Muscle layer of colon (tissue), 2 donors: ENCODE measurements around the gene STK38.

Source experiments
- H3K27ac ChIP-seq: one replicate; pipeline ENCODE4 v1.7.0; 2013; ENCODE audit warnings: low read depth, mild to moderate bottlenecking, low read length, moderate library complexity
- H3K27me3 ChIP-seq, 2 donors: one replicate each; pipeline ENCODE4 v1.7.0; 2013; ENCODE audit warnings: low read length in 2 of 2, mild to moderate bottlenecking in 2 of 2; ENCODE audit not compliant: insufficient read depth in 2 of 2, control insufficient read depth in 1 of 2
- H3K36me3 ChIP-seq: one replicate; pipeline ENCODE4 v1.7.0; 2013; ENCODE audit warnings: mild to moderate bottlenecking, low read length; ENCODE audit not compliant: insufficient read depth
- H3K4me1 ChIP-seq: one replicate; pipeline ENCODE4 v1.7.0; 2013; ENCODE audit warnings: mild to moderate bottlenecking, low read length; ENCODE audit not compliant: insufficient read depth
- H3K4me3 ChIP-seq, 2 donors: one replicate each; pipeline ENCODE4 v1.7.0; 2013; ENCODE audit warnings: low read length in 2 of 2, low read depth in 1 of 2, mild to moderate bottlenecking in 1 of 2, moderate library complexity in 1 of 2
- H3K9ac ChIP-seq: one replicate; pipeline ENCODE4 v1.7.0; 2013; ENCODE audit warnings: low read length
- H3K9me3 ChIP-seq: one replicate; pipeline ENCODE4 v1.7.0; 2013; ENCODE audit warnings: mild to moderate bottlenecking, low read length
- donor health status: abdominal sarcoma.
- donor health status: Adenocarcinoma of cecum.

The STK38 gene

DNA sequence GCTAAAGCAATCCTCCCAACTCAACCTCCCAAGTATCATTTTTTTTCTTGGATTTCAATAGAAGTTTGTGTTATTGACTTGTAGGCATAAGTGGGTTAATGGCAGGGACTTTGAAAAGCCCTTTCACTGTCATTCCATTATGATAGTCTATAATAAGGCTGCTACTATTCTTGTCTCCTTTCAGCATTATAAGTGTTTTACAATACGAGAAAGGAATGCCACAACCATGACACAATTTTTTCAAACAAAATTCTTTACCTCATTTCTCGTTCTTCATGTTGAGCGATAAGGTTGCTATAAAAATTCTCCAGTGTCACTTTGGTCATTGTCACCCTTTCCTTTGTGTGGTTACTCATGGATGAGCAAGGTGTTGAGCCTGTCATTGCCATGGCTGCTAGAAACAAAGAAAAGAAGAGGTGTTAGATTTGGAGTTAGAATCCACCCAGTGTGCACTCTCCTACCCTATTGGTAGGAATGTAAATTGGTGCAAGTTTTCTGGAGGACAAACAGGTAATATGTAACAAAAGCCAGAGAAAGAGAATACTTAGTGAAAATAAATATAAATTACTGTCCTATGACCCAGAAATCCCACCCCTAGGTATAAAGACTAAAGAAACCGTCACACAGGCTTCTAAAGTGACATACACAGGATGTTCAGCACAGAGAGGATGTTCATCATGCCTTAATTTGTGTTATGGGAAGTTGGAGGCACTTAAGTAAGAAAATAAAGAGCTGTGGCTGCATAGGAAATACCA lies 7.3 kb downstream of the STK38 start:
- Histone ChIP-seq H3K4me3 (no peak overlapping the region), H3K4me1 (peaks cover 27% of the 10 kb centered on the region), H3K36me3 (peaks cover 17% of the 10 kb centered on the region), H3K9ac (no peak overlapping the region), H3K27me3 (no peaks in the 10 kb centered on the region), H3K27ac (no peak overlapping the region), H3K9me3 (no peaks in the 10 kb centered on the region)

DNA sequence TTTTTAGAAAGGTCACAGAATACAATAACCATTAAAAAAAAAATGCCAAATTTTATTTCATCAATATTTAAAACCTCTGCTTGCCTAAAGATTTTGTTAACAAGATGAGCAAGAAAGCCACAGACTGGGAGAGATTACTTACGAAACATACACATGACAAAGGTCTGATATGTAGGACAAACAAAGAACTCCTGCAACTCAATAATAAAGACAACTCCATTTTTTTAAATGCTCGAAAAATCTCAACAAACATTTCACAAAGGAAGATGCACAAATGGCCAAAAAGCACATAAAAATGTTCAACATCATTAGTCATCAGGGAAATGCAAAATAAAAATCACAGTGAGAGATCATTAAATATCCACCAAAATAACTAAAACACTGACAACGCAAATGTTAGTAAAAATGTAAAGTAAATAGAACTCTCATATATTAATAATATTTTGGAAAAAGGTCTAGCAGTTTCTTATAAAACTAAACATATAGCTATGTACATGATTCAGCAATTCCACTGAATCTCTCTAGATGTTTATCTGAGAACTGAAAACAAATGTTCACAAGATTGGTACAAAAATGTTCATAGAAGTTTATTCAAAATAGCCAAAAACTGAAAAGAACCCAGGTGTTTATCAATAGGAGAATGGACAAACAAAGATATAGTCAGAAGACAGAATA lies 10.3 kb downstream of the STK38 start:
- H3K4me1 ChIP-seq = peaks cover 14% of the 10 kb centered on the region
- no peak overlapping the region for H3K9ac ChIP-seq
- H3K9me3 ChIP-seq = no peaks in the 10 kb centered on the region
- no peak overlapping the region for H3K27ac ChIP-seq
- no peak overlapping the region for H3K4me3 ChIP-seq
- peaks cover 17% of the 10 kb centered on the region for H3K36me3 ChIP-seq
- H3K27me3 ChIP-seq = no peaks in the 10 kb centered on the region

DNA sequence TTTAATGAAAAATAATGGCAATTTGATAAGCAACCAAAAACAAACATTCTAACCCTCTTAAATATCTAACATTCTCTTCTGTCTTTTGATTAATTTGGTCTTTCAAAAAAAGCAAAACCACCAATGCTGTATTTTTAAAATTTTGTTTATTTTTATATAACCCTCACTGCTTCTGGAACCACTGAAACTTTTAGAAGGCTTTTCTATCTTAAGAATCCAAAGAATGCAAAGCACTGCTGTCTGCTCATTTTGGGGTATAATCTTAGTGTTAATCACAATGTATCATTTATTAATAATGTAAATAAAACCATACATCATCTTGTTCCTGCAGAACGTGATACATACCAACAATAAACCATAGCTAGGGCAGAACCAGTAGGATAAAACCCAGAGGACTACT lies 14.0 kb downstream of the STK38 start:
- no peaks in the 10 kb centered on the region for H3K9me3 ChIP-seq
- peaks cover 5% of the 10 kb centered on the region for H3K4me1 ChIP-seq
- no peak overlapping the region for H3K4me3 ChIP-seq
- no peak overlapping the region for H3K27ac ChIP-seq
- no peaks in the 10 kb centered on the region for H3K27me3 ChIP-seq
- H3K9ac ChIP-seq = no peak overlapping the region
- H3K36me3 ChIP-seq = peaks cover 6% of the 10 kb centered on the region

DNA sequence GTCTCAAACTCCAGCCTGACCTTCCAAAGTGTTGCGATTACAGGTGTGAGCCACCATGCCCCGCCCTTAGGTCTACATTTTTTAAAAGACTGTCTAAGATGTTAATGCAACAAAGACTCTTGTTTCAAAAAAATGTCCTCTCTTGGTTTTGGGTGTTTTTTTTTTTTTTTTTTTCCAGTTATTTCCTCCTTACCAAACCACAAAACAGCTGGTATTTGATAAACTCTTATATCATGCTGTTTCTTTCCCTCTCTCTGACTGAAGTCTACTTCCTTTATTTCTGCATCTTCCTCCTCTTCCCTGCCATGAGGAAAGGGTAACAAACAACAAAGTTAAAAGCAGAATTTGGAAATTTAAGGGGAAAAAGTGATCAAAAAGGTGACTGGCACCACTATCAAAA lies 21.2 kb downstream of the STK38 start:
- no peaks in the 10 kb centered on the region for H3K27me3 ChIP-seq
- peaks cover 35% of the 10 kb centered on the region for H3K36me3 ChIP-seq
- H3K4me3 ChIP-seq = no peak overlapping the region
- no peaks in the 10 kb centered on the region for H3K4me1 ChIP-seq
- H3K9ac ChIP-seq = no peak overlapping the region
- H3K27ac ChIP-seq = no peak overlapping the region
- H3K9me3 ChIP-seq = no peaks in the 10 kb centered on the region

DNA sequence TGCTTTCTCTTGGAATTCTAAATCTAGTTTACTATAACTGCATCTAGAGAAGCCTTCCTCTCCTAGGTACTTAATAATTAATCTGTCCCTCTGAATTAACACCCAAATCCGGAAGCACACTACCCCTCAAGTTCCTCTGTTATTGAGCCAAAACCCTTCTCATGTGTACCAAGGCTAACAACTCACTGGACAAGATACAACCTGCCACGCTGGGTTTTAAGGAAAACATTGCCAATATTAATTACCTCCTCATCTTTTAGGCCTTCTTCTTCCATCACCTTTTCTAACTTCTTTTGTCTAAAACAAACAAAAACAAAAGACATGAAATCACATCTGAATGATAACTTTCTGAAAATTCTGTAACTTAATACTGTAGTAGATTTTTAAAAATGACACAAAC lies 21.9 kb downstream of the STK38 start:
- Histone ChIP-seq H3K27ac (no peak overlapping the region), H3K27me3 (no peaks in the 10 kb centered on the region), H3K9me3 (no peaks in the 10 kb centered on the region), H3K36me3 (peaks cover 42% of the 10 kb centered on the region), H3K9ac (no peak overlapping the region), H3K4me1 (no peaks in the 10 kb centered on the region), H3K4me3 (no peak overlapping the region)

DNA sequence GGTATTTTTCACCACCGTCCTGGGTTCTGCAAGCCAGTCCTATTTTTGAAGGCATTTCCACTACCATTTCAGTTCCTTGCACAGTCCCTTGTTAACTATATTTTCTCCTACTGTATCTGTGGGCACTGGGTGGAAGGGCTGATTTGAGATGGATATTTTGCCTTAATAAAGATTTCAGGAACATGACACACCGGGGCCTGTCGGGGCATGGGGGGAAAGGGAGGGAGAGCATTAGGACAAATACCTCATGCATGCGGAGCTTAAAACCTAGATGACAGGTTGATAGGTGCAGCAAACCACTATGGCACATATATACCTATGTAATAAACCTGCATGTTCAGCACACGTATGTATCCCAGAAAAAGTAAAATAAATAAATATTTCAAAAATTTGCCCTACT lies 22.4 kb downstream of the STK38 start:
- no peaks in the 10 kb centered on the region for H3K9me3 ChIP-seq
- no peaks in the 10 kb centered on the region for H3K4me1 ChIP-seq
- no peak overlapping the region for H3K27ac ChIP-seq
- peaks cover 46% of the 10 kb centered on the region for H3K36me3 ChIP-seq
- no peak overlapping the region for H3K9ac ChIP-seq
- no peak overlapping the region for H3K4me3 ChIP-seq
- H3K27me3 ChIP-seq = no peaks in the 10 kb centered on the region

DNA sequence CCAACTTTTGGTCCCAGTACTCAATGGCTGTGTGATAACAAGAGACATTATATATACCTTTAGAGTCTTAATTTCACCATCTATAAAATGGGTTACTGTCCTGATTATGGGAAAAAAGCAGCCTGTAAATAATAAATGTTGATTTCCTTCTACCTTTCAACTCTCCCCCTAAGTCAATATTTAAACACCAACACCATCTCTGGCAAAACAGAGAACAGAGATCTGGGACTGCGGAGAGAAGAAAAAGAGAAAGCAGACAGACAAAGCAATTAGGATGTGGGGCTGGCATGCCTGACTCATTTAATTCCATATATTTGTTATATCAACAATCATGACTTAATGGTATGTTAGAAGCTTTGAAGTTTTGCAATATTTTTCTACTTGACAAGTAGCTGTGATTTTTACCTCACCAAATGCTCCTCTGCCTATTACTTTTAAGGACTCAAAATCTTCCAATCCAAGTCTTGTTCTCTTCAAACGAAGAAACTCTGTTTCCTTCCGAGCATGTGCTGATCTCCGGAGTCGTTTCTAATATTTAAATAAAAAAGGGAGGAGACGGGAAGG lies 23.3 kb downstream of the STK38 start:
- Histone ChIP-seq H3K4me1 (no peaks in the 10 kb centered on the region), H3K36me3 (peaks cover 53% of the 10 kb centered on the region), H3K27me3 (no peaks in the 10 kb centered on the region), H3K27ac (no peak overlapping the region), H3K4me3 (no peak overlapping the region), H3K9ac (no peak overlapping the region), H3K9me3 (no peaks in the 10 kb centered on the region)

DNA sequence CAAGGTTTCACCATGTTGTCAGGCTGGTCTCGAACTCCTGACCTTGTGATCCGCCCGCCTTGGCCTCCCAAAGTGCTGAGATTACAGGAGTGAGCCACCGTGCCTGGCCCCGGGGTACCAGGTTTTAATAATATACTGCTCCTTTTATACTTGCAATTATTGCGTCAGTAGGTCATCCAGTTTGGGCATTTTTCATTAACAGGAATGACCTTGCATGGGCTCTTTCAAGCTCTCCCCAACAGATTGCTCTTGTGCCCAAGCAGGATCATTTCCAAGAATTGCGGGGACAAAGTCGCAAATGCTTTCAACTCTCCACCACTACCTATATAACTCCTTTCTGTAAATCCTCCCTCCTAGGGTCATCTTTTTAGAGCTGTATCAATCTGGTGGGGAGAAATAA lies 23.8 kb downstream of the STK38 start:
- H3K9ac ChIP-seq = no peak overlapping the region
- no peak overlapping the region for H3K27ac ChIP-seq
- no peak overlapping the region for H3K4me3 ChIP-seq
- H3K9me3 ChIP-seq = no peaks in the 10 kb centered on the region
- H3K36me3 ChIP-seq = peaks cover 53% of the 10 kb centered on the region
- no peaks in the 10 kb centered on the region for H3K27me3 ChIP-seq
- H3K4me1 ChIP-seq = no peaks in the 10 kb centered on the region

DNA sequence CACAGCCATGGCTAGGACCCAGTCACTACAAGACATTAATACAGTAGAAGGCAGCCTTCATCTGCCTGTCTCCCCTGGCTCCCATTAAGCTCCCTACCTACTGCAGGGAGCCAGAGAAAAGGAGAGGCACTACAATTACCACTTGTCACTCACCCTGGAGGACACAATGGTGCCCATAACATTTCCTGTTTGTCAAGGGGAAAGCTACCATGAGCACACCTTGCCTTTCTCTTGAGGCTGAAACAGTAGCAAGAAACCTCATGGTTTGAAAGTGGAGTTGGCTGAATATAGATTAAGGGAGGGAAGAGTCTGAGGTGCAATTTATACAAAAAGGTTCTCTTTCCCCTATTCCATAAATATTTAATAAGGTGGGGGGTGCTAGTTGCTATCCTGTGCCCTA lies 27.9 kb downstream of the STK38 start:
- Histone ChIP-seq H3K9ac (no peak overlapping the region), H3K36me3 (peaks cover 54% of the 10 kb centered on the region), H3K27ac (no peak overlapping the region), H3K4me3 (no peak overlapping the region), H3K9me3 (no peaks in the 10 kb centered on the region), H3K27me3 (no peaks in the 10 kb centered on the region), H3K4me1 (no peaks in the 10 kb centered on the region)

DNA sequence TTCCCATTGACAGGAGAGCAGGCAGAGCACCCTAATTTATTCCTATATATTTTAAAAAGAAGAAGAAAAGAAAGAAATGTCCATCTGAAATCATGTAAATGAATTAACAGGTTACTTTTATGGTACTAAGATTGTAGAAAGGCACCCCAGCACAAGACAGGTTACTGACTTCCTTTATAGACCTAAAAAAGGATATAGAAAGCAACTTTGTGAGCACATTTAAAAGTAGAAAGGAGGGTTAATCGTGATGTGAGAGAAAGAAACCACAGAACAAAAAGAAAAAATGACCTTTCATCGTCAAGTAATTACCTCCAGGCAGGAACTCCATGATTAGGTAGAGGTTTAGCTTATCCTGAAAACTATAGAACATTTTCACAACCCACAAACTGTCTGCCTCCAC lies 29.9 kb downstream of the STK38 start:
- H3K36me3 ChIP-seq = peaks cover 48% of the 10 kb centered on the region
- no peaks in the 10 kb centered on the region for H3K27me3 ChIP-seq

DNA sequence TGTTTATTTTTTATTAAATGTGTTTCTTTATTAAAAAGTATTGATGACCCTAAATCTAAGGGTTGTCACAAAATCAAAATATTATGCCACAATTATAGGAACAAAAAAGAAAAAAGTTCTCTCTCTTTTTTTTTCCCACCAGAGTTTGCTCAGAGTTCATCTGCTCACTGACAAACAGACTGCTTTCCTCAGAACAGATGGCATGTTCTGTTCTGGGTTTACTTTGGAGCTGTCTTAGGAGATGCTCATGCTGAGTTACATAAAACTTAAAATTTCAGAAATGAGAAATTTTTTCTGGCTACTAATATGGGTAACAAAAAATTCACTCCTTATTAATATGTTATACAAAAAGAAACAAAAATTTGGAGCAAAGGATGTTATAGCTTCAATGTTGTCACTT lies 30.3 kb downstream of the STK38 start:
- Histone ChIP-seq H3K9me3 (no peaks in the 10 kb centered on the region), H3K9ac (no peak overlapping the region), H3K4me3 (no peak overlapping the region), H3K27me3 (no peaks in the 10 kb centered on the region), H3K27ac (no peak overlapping the region), H3K4me1 (no peaks in the 10 kb centered on the region), H3K36me3 (peaks cover 46% of the 10 kb centered on the region)

More for the DNA sequence above, 29.9 kb downstream of the STK38 start:
- Histone ChIP-seq H3K9me3 (no peaks in the 10 kb centered on the region), H3K4me3 (no peak overlapping the region), H3K9ac (no peak overlapping the region), H3K4me1 (no peaks in the 10 kb centered on the region), H3K27ac (no peak overlapping the region)
